ENCODE data around the gene SYNE2. TPM values are rescaled to one million over a fixed set of nuclear protein-coding genes. Genes with fewer than 3 reads are reported as not detected.

SYNE2 gene
- total and polyA plus RNA-seq, 12 donors, result 43.6 to 205 (median 103) TPM

- WGBS, 2 donors, result 63 to 65% methylated on average over 5 of the region's 5 CpGs
- Histone ChIP-seq H3K27ac (peak overlapping the region in 4 of 10 donors; percentile 13 to 32 (median 21)), H3K9me3 (peaks cover 0 to 15% (median 0%) of the 10 kb centered on the region in 11 donors), H3K4me3 (no peak overlapping the region), H3K36me3 (peaks cover 0 to 14% (median 0%) of the 10 kb centered on the region in 9 donors), H3K27me3 (no peaks in the 10 kb centered on the region), H3K4me1 (peaks cover 0 to 31% (median 8%) of the 10 kb centered on the region in 9 donors)
- DNase-seq, result no peak
- TF ChIP-seq CTCF (IDR thresholded peaks at IDR 0.05), result no peak
- intact Hi-C loops (cut with DNase I), result no loop called here
- peak in 5 of 8 donors; percentile 53 to 87 (median 78) for ATAC-seq
These were observed 70.1 kb downstream of the SYNE2 start for GRCh38 chr14:63922696-63923421.

- no peak for DNase-seq
- Histone ChIP-seq H3K27me3 (no peaks in the 10 kb centered on the region), H3K36me3 (peaks cover 0 to 14% (median 0%) of the 10 kb centered on the region in 9 donors), H3K4me1 (peaks cover 0 to 35% (median 8%) of the 10 kb centered on the region in 9 donors), H3K9me3 (peaks cover 0 to 15% (median 0%) of the 10 kb centered on the region in 11 donors), H3K27ac (peak overlapping the region in 3 of 10 donors; percentile 16 to 32 (median 25)), H3K4me3 (no peak overlapping the region)
- no peak for ATAC-seq
- no peak for TF ChIP-seq CTCF (IDR thresholded peaks at IDR 0.05)
- intact Hi-C loops (cut with DNase I), result no loop called here
These were observed 70.6 kb downstream of the SYNE2 start for GRCh38 chr14:63923422-63923752.

- DNase-seq (no peak), ATAC-seq (no peak)
- no peak overlapping the region for H3K27ac ChIP-seq
- intact Hi-C loops (cut with DNase I), result no loop called here
- TF ChIP-seq CTCF (IDR thresholded peaks at IDR 0.05), result no peak
- peaks cover 0 to 15% (median 0%) of the 10 kb centered on the region in 11 donors for H3K9me3 ChIP-seq
- H3K27me3 ChIP-seq, result no peaks in the 10 kb centered on the region
- H3K4me1 ChIP-seq, result peaks cover 0 to 45% (median 11%) of the 10 kb centered on the region in 9 donors
- H3K36me3 ChIP-seq, result peaks cover 0 to 11% (median 0%) of the 10 kb centered on the region in 9 donors
- H3K4me3 ChIP-seq, result no peak overlapping the region
These were observed 71.6 kb downstream of the SYNE2 start for GRCh38 chr14:63924375-63924774.

GRCh38 chr14:63926641-63927040 is 73.8 kb downstream of the SYNE2 start:
- Histone ChIP-seq H3K36me3 (no peaks in the 10 kb centered on the region), H3K4me1 (peaks cover 0 to 46% (median 11%) of the 10 kb centered on the region in 9 donors), H3K9me3 (peaks cover 0 to 15% (median 0%) of the 10 kb centered on the region in 11 donors), H3K27ac (peak overlapping the region in 1 of 10 donors; percentile 26), H3K4me3 (no peak overlapping the region), H3K27me3 (no peaks in the 10 kb centered on the region)
- ATAC-seq, result no peak
- no peak for DNase-seq
- intact Hi-C loops (cut with DNase I), result no loop called here
- WGBS, 2 donors, result 97 to 99% methylated on average over 2 of the region's 2 CpGs
- no peak for TF ChIP-seq CTCF (IDR thresholded peaks at IDR 0.05)
